ENCODE results near the gene EARS2.

The EARS2 gene

GRCh38 chr16:23500212-23500861, 56.8 kb downstream of the EARS2 start:
- peaks cover 29% of the 10 kb centered on the region for H3K4me1 ChIP-seq (ENCODE audit: insufficient read depth, poor library complexity, severe bottlenecking)
- TF ChIP-seq CTCF (IDR thresholded peaks at IDR 0.05; ENCODE audit: poor library complexity, severe bottlenecking) = no peak
- H3K27ac ChIP-seq (ENCODE audit: poor library complexity, severe bottlenecking) = no peak overlapping the region
- no peaks in the 10 kb centered on the region for H3K27me3 ChIP-seq (ENCODE audit: insufficient read depth, poor library complexity, severe bottlenecking)
- H3K9me3 ChIP-seq (ENCODE audit: severe bottlenecking) = no peaks in the 10 kb centered on the region
- no peak overlapping the region for H3K4me3 ChIP-seq (ENCODE audit: severe bottlenecking)
- no peak for ATAC-seq (ENCODE audit: low read depth)
- peaks cover 6% of the 10 kb centered on the region for H3K36me3 ChIP-seq (ENCODE audit: low read depth)
- DNase-seq (ENCODE audit: low spot score) = no peak

- DNase-seq (ENCODE audit: low spot score) (no peak), ATAC-seq (ENCODE audit: low read depth) (no peak)
- Histone ChIP-seq H3K36me3 (ENCODE audit: low read depth) (peaks cover 11% of the 10 kb centered on the region), H3K9me3 (ENCODE audit: severe bottlenecking) (no peaks in the 10 kb centered on the region), H3K4me3 (ENCODE audit: severe bottlenecking) (no peak overlapping the region), H3K4me1 (ENCODE audit: insufficient read depth, poor library complexity, severe bottlenecking) (peaks cover 24% of the 10 kb centered on the region), H3K27ac (ENCODE audit: poor library complexity, severe bottlenecking) (no peak overlapping the region), H3K27me3 (ENCODE audit: insufficient read depth, poor library complexity, severe bottlenecking) (no peaks in the 10 kb centered on the region)
- no peak for TF ChIP-seq CTCF (IDR thresholded peaks at IDR 0.05; ENCODE audit: poor library complexity, severe bottlenecking)
These were observed 57.3 kb downstream of the EARS2 start for GRCh38 chr16:23499801-23500200.

- peaks cover 16% of the 10 kb centered on the region for H3K4me1 ChIP-seq (ENCODE audit: insufficient read depth, poor library complexity, severe bottlenecking)
- no peak overlapping the region for H3K27ac ChIP-seq (ENCODE audit: poor library complexity, severe bottlenecking)
- no peak for DNase-seq (ENCODE audit: low spot score)
- no peaks in the 10 kb centered on the region for H3K27me3 ChIP-seq (ENCODE audit: insufficient read depth, poor library complexity, severe bottlenecking)
- H3K9me3 ChIP-seq (ENCODE audit: severe bottlenecking) = no peaks in the 10 kb centered on the region
- ATAC-seq (ENCODE audit: low read depth) = no peak
- no peak for TF ChIP-seq CTCF (IDR thresholded peaks at IDR 0.05; ENCODE audit: poor library complexity, severe bottlenecking)
- H3K4me3 ChIP-seq (ENCODE audit: severe bottlenecking) = no peak overlapping the region
- peaks cover 21% of the 10 kb centered on the region for H3K36me3 ChIP-seq (ENCODE audit: low read depth)
These were observed 58.3 kb downstream of the EARS2 start for GRCh38 chr16:23498863-23499262.

- Histone ChIP-seq H3K27ac (ENCODE audit: poor library complexity, severe bottlenecking) (peak overlapping the region; percentile 70), H3K4me1 (ENCODE audit: insufficient read depth, poor library complexity, severe bottlenecking) (peaks cover 20% of the 10 kb centered on the region)
- ATAC-seq (ENCODE audit: low read depth) = no peak
These were observed 59.6 kb downstream of the EARS2 start for GRCh38 chr16:23497543-23497868.

More at GRCh38 chr16:23497543-23497868, 59.6 kb downstream of the EARS2 start:
- no peak for TF ChIP-seq CTCF (IDR thresholded peaks at IDR 0.05; ENCODE audit: poor library complexity, severe bottlenecking)
- DNase-seq (ENCODE audit: low spot score) = no peak
- H3K36me3 ChIP-seq (ENCODE audit: low read depth) = peaks cover 33% of the 10 kb centered on the region
- no peak overlapping the region for H3K4me3 ChIP-seq (ENCODE audit: severe bottlenecking)
- no peaks in the 10 kb centered on the region for H3K9me3 ChIP-seq (ENCODE audit: severe bottlenecking)
- no peaks in the 10 kb centered on the region for H3K27me3 ChIP-seq (ENCODE audit: insufficient read depth, poor library complexity, severe bottlenecking)
